Measurements from ENCODE around the gene RAB9A.
"Not testable (repeated sequence)": the region's sequence is repeated elsewhere in the genome, so short reads cannot be mapped to it uniquely, and the experiment has no call there.

RAB9A gene

GRCh38 chrX:13673016-13673415, 15.9 kb upstream of the RAB9A start:
- no peak for DNase-seq
- in situ Hi-C loops (cut with HindIII; ENCODE audit: low pct_ligation_motif_present, low sequenced_read_pairs) = no loop called here
- TF ChIP-seq, protein P1, sequence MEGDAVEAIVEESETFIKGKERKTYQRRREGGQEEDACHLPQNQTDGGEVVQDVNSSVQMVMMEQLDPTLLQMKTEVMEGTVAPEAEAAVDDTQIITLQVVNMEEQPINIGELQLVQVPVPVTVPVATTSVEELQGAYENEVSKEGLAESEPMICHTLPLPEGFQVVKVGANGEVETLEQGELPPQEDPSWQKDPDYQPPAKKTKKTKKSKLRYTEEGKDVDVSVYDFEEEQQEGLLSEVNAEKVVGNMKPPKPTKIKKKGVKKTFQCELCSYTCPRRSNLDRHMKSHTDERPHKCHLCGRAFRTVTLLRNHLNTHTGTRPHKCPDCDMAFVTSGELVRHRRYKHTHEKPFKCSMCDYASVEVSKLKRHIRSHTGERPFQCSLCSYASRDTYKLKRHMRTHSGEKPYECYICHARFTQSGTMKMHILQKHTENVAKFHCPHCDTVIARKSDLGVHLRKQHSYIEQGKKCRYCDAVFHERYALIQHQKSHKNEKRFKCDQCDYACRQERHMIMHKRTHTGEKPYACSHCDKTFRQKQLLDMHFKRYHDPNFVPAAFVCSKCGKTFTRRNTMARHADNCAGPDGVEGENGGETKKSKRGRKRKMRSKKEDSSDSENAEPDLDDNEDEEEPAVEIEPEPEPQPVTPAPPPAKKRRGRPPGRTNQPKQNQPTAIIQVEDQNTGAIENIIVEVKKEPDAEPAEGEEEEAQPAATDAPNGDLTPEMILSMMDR (IDR thresholded peaks at IDR 0.05; ENCODE audit: low read depth, low read length, missing control alignments) = no peak

DNA sequence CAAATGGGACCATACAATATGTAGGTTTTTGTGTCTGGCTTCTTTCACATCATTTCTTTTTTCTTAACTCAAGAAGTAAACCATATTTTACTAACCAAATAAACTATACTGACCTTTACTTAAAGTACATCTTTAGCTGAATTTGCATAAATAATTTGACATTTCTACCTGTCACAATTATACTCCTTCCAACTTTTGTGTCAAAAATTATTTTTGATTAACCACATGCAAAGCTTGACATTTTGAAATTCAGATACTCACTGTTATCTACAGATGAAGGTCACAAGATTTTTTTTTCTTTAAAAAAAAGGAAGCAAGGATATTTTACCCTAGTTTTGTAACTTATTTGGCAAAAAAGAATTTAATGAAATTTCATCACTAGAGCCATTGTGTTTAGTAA, 12.0 kb upstream of the RAB9A start:
- H3K27me3 ChIP-seq (replicated peaks) = no peaks in the 10 kb centered on the region
- H3K4me3 ChIP-seq (ENCODE audit: low read depth, low read length) = no peak overlapping the region
- DNase-seq = no peak
- in situ Hi-C loops (cut with HindIII; ENCODE audit: low pct_ligation_motif_present, low sequenced_read_pairs) = no loop called here
- TF ChIP-seq, protein P1 (IDR thresholded peaks at IDR 0.05; ENCODE audit: low read depth, low read length, missing control alignments) = no peak
- no peaks in the 10 kb centered on the region for H3K36me3 ChIP-seq (replicated peaks)
- H3K27ac ChIP-seq = no peak overlapping the region

More at GRCh38 chrX:13673016-13673415, 15.9 kb upstream of the RAB9A start:
- H3K27me3 ChIP-seq (replicated peaks) = no peaks in the 10 kb centered on the region
- H3K27ac ChIP-seq = no peak overlapping the region
- no peak overlapping the region for H3K4me3 ChIP-seq (ENCODE audit: low read depth, low read length)
- H3K36me3 ChIP-seq (replicated peaks) = no peaks in the 10 kb centered on the region

GRCh38 chrX:13679700-13680099, 9.2 kb upstream of the RAB9A start:
- in situ Hi-C loops (cut with HindIII; ENCODE audit: low pct_ligation_motif_present, low sequenced_read_pairs); H3K27me3 ChIP-seq (replicated peaks); DNase-seq; H3K27ac ChIP-seq; H3K36me3 ChIP-seq (replicated peaks); H3K4me3 ChIP-seq (ENCODE audit: low read depth, low read length): not testable (repeated sequence)

DNA sequence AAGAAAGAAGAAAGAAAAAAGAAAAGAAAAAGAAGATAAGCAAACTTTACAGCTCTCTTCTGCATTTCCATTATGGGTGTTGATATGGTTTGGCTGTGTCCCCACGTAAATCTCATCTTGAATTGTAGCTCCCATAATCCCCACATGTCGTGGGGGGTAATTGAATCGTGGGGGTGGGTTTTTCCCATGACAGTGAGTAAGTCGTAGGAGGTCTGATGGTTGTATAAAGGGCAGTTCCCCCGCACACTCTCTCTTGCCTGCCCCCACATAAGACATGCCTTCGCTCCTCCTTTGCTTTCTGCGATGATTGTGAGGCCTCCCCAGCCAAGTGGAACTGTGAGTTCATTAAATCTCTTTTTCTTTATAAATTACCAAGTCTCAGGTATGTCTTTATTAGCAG, 7.3 kb upstream of the RAB9A start:
- in situ Hi-C loops (cut with HindIII; ENCODE audit: low pct_ligation_motif_present, low sequenced_read_pairs) = no loop called here
- no peak overlapping the region for H3K27ac ChIP-seq
- TF ChIP-seq, protein P1 (IDR thresholded peaks at IDR 0.05; ENCODE audit: low read depth, low read length, missing control alignments) = no peak
- no peak overlapping the region for H3K4me3 ChIP-seq (ENCODE audit: low read depth, low read length)
- peaks cover 3% of the 10 kb centered on the region for H3K27me3 ChIP-seq (replicated peaks)
- no peak for DNase-seq
- H3K36me3 ChIP-seq (replicated peaks) = no peaks in the 10 kb centered on the region

DNA sequence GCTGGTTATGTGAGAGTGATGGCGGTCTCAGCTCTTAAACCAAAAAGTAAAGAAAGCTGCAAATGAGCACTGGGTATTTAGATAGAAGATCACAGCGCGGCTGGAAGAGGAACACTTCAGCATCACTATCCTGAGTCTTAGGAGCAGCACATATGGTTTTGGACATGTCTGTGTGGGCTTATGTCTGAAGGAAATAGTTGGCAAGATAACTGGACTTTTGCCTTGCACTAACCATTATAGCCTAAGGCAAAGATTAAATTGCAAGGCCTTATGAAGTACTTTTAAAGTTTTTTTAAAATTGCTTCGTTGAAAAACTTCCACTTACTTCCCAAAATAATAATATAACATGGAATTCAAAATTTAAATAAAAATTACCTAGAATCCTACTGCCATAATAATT, 4.6 kb upstream of the RAB9A start:
- in situ Hi-C loops (cut with HindIII; ENCODE audit: low pct_ligation_motif_present, low sequenced_read_pairs) = no loop called here
- TF ChIP-seq, protein P1 (IDR thresholded peaks at IDR 0.05; ENCODE audit: low read depth, low read length, missing control alignments) = no peak
- Histone ChIP-seq H3K27ac (no peak overlapping the region), H3K4me3 (ENCODE audit: low read depth, low read length) (no peak overlapping the region), H3K36me3 (replicated peaks) (no peaks in the 10 kb centered on the region), H3K27me3 (replicated peaks) (peaks cover 3% of the 10 kb centered on the region)
- no peak for DNase-seq

GRCh38 chrX:13685126-13685763, 3.7 kb upstream of the RAB9A start:
- Histone ChIP-seq H3K27me3 (replicated peaks) (peaks cover 3% of the 10 kb centered on the region), H3K4me3 (ENCODE audit: low read depth, low read length) (no peak overlapping the region), H3K27ac (no peak overlapping the region), H3K36me3 (replicated peaks) (no peaks in the 10 kb centered on the region)
- in situ Hi-C loops (cut with HindIII; ENCODE audit: low pct_ligation_motif_present, low sequenced_read_pairs) = no loop called here
- DNase-seq = peak; percentile 9
- TF ChIP-seq, protein P1 (IDR thresholded peaks at IDR 0.05; ENCODE audit: low read depth, low read length, missing control alignments) = no peak

Measured in brain microvascular endothelial cell (primary cell).